Osteoblast (primary cell): Measurements from ENCODE around the gene MPPED1. TPM values are rescaled to one million over a fixed set of nuclear protein-coding genes. Genes with fewer than 3 reads are reported as not detected.

Experiments used
- DNase-seq: peaks from one replicate; pipeline ENCODE4 v3.0.0; 2011; ENCODE audit warnings: low spot score, mixed read lengths; ENCODE audit not compliant: insufficient read length; ENCODE audit errors: missing footprints
- H2AFZ ChIP-seq: 2 replicates; pipeline ENCODE4 v1.6.0; 2011; ENCODE audit warnings: mild to moderate bottlenecking, low read length
- H3K27ac ChIP-seq: 2 replicates; pipeline ENCODE4 v1.5.1; 2011; ENCODE audit warnings: mild to moderate bottlenecking, low read depth, low read length, moderate library complexity
- H3K27me3 ChIP-seq: 2 replicates; pipeline ENCODE4 v1.6.0; 2012; ENCODE audit warnings: mild to moderate bottlenecking, control low read depth, inconsistent platforms, low read length, moderate library complexity; ENCODE audit not compliant: insufficient read depth
- H3K36me3 ChIP-seq: 2 replicates; pipeline ENCODE4 v1.5.1; 2011; ENCODE audit warnings: mild to moderate bottlenecking, low read length, control low read depth, moderate library complexity; ENCODE audit not compliant: insufficient read depth
- H3K4me1 ChIP-seq: 2 replicates; pipeline ENCODE4 v1.5.1; 2011; ENCODE audit warnings: mild to moderate bottlenecking, low read length, control low read depth, moderate library complexity; ENCODE audit not compliant: insufficient read depth
- H3K4me2 ChIP-seq: 2 replicates; pipeline ENCODE4 v1.6.0; 2011; ENCODE audit warnings: mild to moderate bottlenecking, low read length; ENCODE audit not compliant: insufficient read depth
- H3K4me3 ChIP-seq: fragments of 200-600 bp; sonication (generic); 3 replicates; pipeline ENCODE4 v1.5.1; 2012; ENCODE audit warnings: mild to moderate bottlenecking, low read length, inconsistent platforms; ENCODE audit not compliant: insufficient read depth
- H3K79me2 ChIP-seq: 2 replicates; pipeline ENCODE4 v1.6.0; 2012; ENCODE audit warnings: mild to moderate bottlenecking, low read length, control low read depth, inconsistent platforms; ENCODE audit not compliant: insufficient read depth
- H3K9me3 ChIP-seq: 2 replicates; pipeline ENCODE4 v1.5.1; 2011; ENCODE audit warnings: low read depth, low read length, control low read depth
- H4K20me1 ChIP-seq: 2 replicates; pipeline ENCODE4 v1.6.0; 2012; ENCODE audit warnings: mild to moderate bottlenecking, low read length, control low read depth; ENCODE audit not compliant: insufficient read depth
- total RNA-seq: library from RNA; depleted of rRNA; stranded (reverse); fragments of >200 nt; gene quantifications from 2 replicates; pipeline ENCODE4 v1.2.3, GENCODE V29; 2012
- TF ChIP-seq, protein P1 (sequence below): IDR thresholded peaks from 2 replicates; pipeline ENCODE4 v1.5.1; 2011; ENCODE audit warnings: mild to moderate bottlenecking, low read depth, low read length, moderate library complexity; ENCODE audit errors: extremely low read depth

Gene MPPED1
- total RNA-seq, 1 donor: not detected

- Histone ChIP-seq H3K4me2 (no peak overlapping the region), H4K20me1 (no peaks in the 10 kb centered on the region), H2AFZ (no peak overlapping the region), H3K79me2 (no peaks in the 10 kb centered on the region), H3K9me3 (no peaks in the 10 kb centered on the region), H3K27me3 (no peaks in the 10 kb centered on the region), H3K4me1 (no peaks in the 10 kb centered on the region), H3K27ac (no peak overlapping the region), H3K36me3 (no peaks in the 10 kb centered on the region), H3K4me3 (no peak overlapping the region)
- no peak for DNase-seq
- TF ChIP-seq, protein P1, sequence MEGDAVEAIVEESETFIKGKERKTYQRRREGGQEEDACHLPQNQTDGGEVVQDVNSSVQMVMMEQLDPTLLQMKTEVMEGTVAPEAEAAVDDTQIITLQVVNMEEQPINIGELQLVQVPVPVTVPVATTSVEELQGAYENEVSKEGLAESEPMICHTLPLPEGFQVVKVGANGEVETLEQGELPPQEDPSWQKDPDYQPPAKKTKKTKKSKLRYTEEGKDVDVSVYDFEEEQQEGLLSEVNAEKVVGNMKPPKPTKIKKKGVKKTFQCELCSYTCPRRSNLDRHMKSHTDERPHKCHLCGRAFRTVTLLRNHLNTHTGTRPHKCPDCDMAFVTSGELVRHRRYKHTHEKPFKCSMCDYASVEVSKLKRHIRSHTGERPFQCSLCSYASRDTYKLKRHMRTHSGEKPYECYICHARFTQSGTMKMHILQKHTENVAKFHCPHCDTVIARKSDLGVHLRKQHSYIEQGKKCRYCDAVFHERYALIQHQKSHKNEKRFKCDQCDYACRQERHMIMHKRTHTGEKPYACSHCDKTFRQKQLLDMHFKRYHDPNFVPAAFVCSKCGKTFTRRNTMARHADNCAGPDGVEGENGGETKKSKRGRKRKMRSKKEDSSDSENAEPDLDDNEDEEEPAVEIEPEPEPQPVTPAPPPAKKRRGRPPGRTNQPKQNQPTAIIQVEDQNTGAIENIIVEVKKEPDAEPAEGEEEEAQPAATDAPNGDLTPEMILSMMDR: no peak
Observed at GRCh38 chr22:43520632-43521039, 108.8 kb downstream of the MPPED1 start.

DNA sequence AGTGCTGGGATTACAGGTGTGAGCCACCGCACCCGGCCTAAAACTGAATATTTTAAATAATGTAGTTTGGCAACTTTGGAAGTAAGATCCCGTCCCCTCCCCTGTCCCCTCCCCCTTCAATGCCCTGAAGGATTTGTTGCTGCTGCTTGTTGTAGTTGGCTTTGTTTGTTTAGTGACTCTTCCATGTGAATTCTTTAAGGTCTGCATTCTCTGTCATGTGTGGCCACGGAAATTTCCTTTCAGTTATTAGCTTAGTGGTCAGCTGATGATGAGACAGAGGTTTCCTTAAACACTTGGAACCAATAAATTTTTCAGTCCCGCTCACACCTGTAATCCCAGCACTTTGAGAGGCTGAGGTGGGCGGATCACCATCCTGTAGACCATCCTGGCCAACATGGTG lies 109.9 kb downstream of the MPPED1 start:
- no peak for DNase-seq
- no peaks in the 10 kb centered on the region for H3K79me2 ChIP-seq
- no peaks in the 10 kb centered on the region for H3K36me3 ChIP-seq
- TF ChIP-seq, protein P1: no peak
- no peak overlapping the region for H2AFZ ChIP-seq
- no peaks in the 10 kb centered on the region for H4K20me1 ChIP-seq
- H3K4me2 ChIP-seq: no peak overlapping the region
- no peaks in the 10 kb centered on the region for H3K4me1 ChIP-seq
- H3K27me3 ChIP-seq: no peaks in the 10 kb centered on the region
- no peak overlapping the region for H3K27ac ChIP-seq
- no peak overlapping the region for H3K4me3 ChIP-seq
- H3K9me3 ChIP-seq: no peaks in the 10 kb centered on the region

DNA sequence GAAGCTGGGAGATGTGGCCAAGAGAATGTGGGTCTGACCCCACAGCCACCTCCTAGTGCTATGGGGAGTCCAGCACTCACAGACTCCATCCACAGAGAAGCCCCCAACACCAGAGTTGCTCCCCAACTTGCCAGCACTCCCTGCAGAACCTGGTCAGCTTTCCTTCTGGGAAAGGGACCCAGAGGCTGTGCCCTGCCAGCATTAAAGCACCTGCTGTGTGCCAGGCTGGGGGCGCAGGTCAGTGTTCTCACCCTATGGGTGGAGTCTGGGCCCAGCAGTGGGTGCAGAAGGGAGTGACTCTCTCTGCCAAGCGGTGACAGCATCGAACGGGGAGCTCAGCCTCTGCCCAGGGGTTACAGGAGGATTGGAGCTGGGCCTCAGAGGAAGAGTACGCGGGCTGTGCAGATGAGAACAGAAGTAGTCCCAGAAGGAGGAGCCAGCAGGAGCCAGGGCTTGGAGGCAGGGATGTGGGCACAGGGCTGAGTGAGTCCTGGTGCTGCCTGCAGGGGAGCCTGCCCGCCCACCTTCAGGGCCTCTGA lies 114.4 kb downstream of the MPPED1 start:
- Histone ChIP-seq H2AFZ (no peak overlapping the region), H3K4me2 (no peak overlapping the region), H3K9me3 (no peaks in the 10 kb centered on the region), H3K36me3 (no peaks in the 10 kb centered on the region), H4K20me1 (no peaks in the 10 kb centered on the region), H3K79me2 (no peaks in the 10 kb centered on the region), H3K27ac (no peak overlapping the region), H3K4me3 (no peak overlapping the region), H3K27me3 (no peaks in the 10 kb centered on the region), H3K4me1 (no peaks in the 10 kb centered on the region)
- no peak for DNase-seq
- TF ChIP-seq, protein P1: no peak

- no peak for DNase-seq
- no peaks in the 10 kb centered on the region for H3K27me3 ChIP-seq
- no peaks in the 10 kb centered on the region for H3K9me3 ChIP-seq
- no peak overlapping the region for H2AFZ ChIP-seq
- H3K4me2 ChIP-seq: no peak overlapping the region
- H3K79me2 ChIP-seq: no peaks in the 10 kb centered on the region
- H3K4me1 ChIP-seq: no peaks in the 10 kb centered on the region
- no peaks in the 10 kb centered on the region for H4K20me1 ChIP-seq
- TF ChIP-seq, protein P1: no peak
- H3K36me3 ChIP-seq: no peaks in the 10 kb centered on the region
- H3K27ac ChIP-seq: no peak overlapping the region
- no peak overlapping the region for H3K4me3 ChIP-seq
Observed at GRCh38 chr22:43526946-43527345, 115.1 kb downstream of the MPPED1 start.
